IMR-90 (cell line): ENCODE results near the gene CEP85. TPM values are rescaled to one million over a fixed set of nuclear protein-coding genes. Genes with fewer than 3 reads are reported as not detected.

Experiments used
- ATAC-seq: fragments of 200-7000 bp; cut with Tn5 transposase; 2 replicates; pipeline ENCODE4 v1.9.1; 2020; ENCODE audit warnings: low read depth, mild to moderate bottlenecking, moderate library complexity
- BruUV-seq: library from RNA; stranded (reverse); fragments of 400-500 nt; replicated peaks from 2 replicates; lab custom pipeline; 2021; lab: Mats Ljungman, UMichigan
- CTCF ChIA-PET: fragments of 300-600 bp; formaldehyde crosslinking; extraction: SDS; loops from one replicate; lab custom pipeline; 2021; ENCODE audit warnings: antibody characterized with exemption; lab: Yijun Ruan, JAX
- POLR2A ChIA-PET: fragments of 300-600 bp; sonication (Branson Sonifier 250); formaldehyde crosslinking; loops from one replicate; lab custom pipeline; 2022; ENCODE audit warnings: antibody characterized with exemption; ENCODE audit not compliant: unreplicated experiment; lab: Charles Lee
- DNase-seq: peaks from one replicate; pipeline ENCODE4 v3.0.0; 2013
- H2AFZ ChIP-seq: replicated peaks from 2 replicates; pipeline ENCODE3; 2013; ENCODE audit warnings: low read length, mild to moderate bottlenecking; ENCODE audit not compliant: poor library complexity
- H2AK5ac ChIP-seq: 2 replicates; pipeline ENCODE4 v1.6.1; 2013; ENCODE audit warnings: low read depth, low read length, inconsistent platforms
- H2AK9ac ChIP-seq: replicated peaks from 2 replicates; pipeline ENCODE3; 2013; ENCODE audit warnings: mild to moderate bottlenecking, low read depth, low read length, moderate library complexity; ENCODE audit not compliant: poor library complexity
- H2BK120ac ChIP-seq: 2 replicates; pipeline ENCODE4 v1.6.1; 2013; ENCODE audit warnings: low read depth, low read length, inconsistent platforms
- H2BK15ac ChIP-seq: 3 replicates; pipeline ENCODE4 v1.6.1; 2013; ENCODE audit warnings: low read depth, low read length, inconsistent platforms
- H2BK20ac ChIP-seq: 2 replicates; pipeline ENCODE4 v1.6.1; 2013; ENCODE audit warnings: low read depth, mild to moderate bottlenecking, inconsistent platforms, low read length, moderate library complexity
- H2BK5ac ChIP-seq: 2 replicates; pipeline ENCODE4 v1.6.1; 2013; ENCODE audit warnings: mild to moderate bottlenecking, low read depth, low read length, inconsistent platforms; ENCODE audit not compliant: poor library complexity, severe bottlenecking
- H3K14ac ChIP-seq: replicated peaks from 2 replicates; pipeline ENCODE4 v1.6.1; 2013; ENCODE audit warnings: low read depth, low read length, inconsistent platforms
- H3K18ac ChIP-seq: 2 replicates; pipeline ENCODE4 v1.6.1; 2013; ENCODE audit warnings: low read depth, low read length, control low read depth
- H3K23ac ChIP-seq: 2 replicates; pipeline ENCODE4 v1.6.1; 2013; ENCODE audit warnings: low read depth, low read length, inconsistent platforms
- H3K27ac ChIP-seq: 2 replicates; pipeline ENCODE4 v1.5.1; 2013; ENCODE audit warnings: mild to moderate bottlenecking, control low read depth, low read length; ENCODE audit not compliant: insufficient read depth
- H3K27me3 ChIP-seq: 2 replicates; pipeline ENCODE4 v1.6.1; 2013; ENCODE audit warnings: low read length; ENCODE audit not compliant: control insufficient read depth, insufficient read depth
- H3K36me3 ChIP-seq: 2 replicates; pipeline ENCODE4 v1.6.1; 2013; ENCODE audit warnings: low read length, mixed read lengths; ENCODE audit not compliant: control insufficient read depth, insufficient read depth
- H3K4ac ChIP-seq: 2 replicates; pipeline ENCODE4 v1.6.1; 2013; ENCODE audit warnings: low read depth, low read length, inconsistent platforms
- H3K4me1 ChIP-seq: 2 replicates; pipeline ENCODE4 v1.6.1; 2013; ENCODE audit warnings: low read length, mixed read lengths; ENCODE audit not compliant: control insufficient read depth, insufficient read depth
- H3K4me2 ChIP-seq: 2 replicates; pipeline ENCODE4 v1.6.1; 2013; ENCODE audit warnings: low read depth, mild to moderate bottlenecking, control low read depth, low read length, moderate library complexity
- H3K4me3 ChIP-seq: 2 replicates; pipeline ENCODE4 v1.5.1; 2013; ENCODE audit warnings: low read depth, mild to moderate bottlenecking, control low read depth, low read length, moderate library complexity; ENCODE audit not compliant: insufficient read depth
- H3K56ac ChIP-seq: 2 replicates; pipeline ENCODE4 v1.6.1; 2013; ENCODE audit warnings: low read length, inconsistent platforms; ENCODE audit not compliant: insufficient read depth; ENCODE audit errors: extremely low read depth
- H3K79me1 ChIP-seq, 2 experiments: 2 replicates each; pipeline ENCODE4 v1.6.1; 2013; ENCODE audit warnings: low read length in 2 of 2, inconsistent platforms in 1 of 2, low read depth in 1 of 2
- H3K9ac ChIP-seq: 2 replicates; pipeline ENCODE4 v1.6.1; 2013; ENCODE audit warnings: low read depth, low read length, control low read depth
- H3K9me1 ChIP-seq: 2 replicates; pipeline ENCODE4 v1.6.1; 2013; ENCODE audit warnings: low read length, inconsistent platforms; ENCODE audit not compliant: insufficient read depth
- H3K9me3 ChIP-seq: 2 replicates; pipeline ENCODE4 v1.6.1; 2013; ENCODE audit warnings: low read length; ENCODE audit not compliant: control insufficient read depth, insufficient read depth
- H4K20me1 ChIP-seq: 2 replicates; pipeline ENCODE4 v1.6.1; 2013; ENCODE audit warnings: low read length, inconsistent platforms; ENCODE audit not compliant: insufficient read depth
- H4K5ac ChIP-seq: 2 replicates; pipeline ENCODE4 v1.6.1; 2013; ENCODE audit warnings: mild to moderate bottlenecking, low read depth, low read length, control low read depth
- H4K8ac ChIP-seq, 2 experiments: 2 replicates each; pipeline ENCODE4 v1.6.1; 2013; ENCODE audit warnings: low read depth in 2 of 2, low read length in 2 of 2, control low read depth in 1 of 2, inconsistent platforms in 1 of 2
- H4K91ac ChIP-seq: 2 replicates; pipeline ENCODE4 v1.6.1; 2013; ENCODE audit warnings: low read depth, low read length, inconsistent platforms; ENCODE audit not compliant: insufficient read depth
- BHLHE40 ChIP-seq: fragments of 150-350 bp; IDR thresholded peaks from 2 replicates; pipeline ENCODE4 v1.6.1; 2016; ENCODE audit warnings: mild to moderate bottlenecking, low read depth, low read length
- CEBPB ChIP-seq: IDR thresholded peaks from 2 replicates; pipeline ENCODE4 v1.6.1; 2012; ENCODE audit warnings: low read depth, low read length, improper control_type of control experiment
- CHD1 ChIP-seq: IDR thresholded peaks from 2 replicates; pipeline ENCODE4 v1.6.1; 2012; ENCODE audit warnings: low read depth, low read length, improper control_type of control experiment
- CTCF ChIP-seq: conservative IDR thresholded peaks from 2 replicates; pipeline ENCODE4 v1.5.1; 2012; ENCODE audit warnings: mild to moderate bottlenecking, low read depth, low read length, improper control_type of control experiment
- FOS ChIP-seq: fragments of 150-350 bp; IDR thresholded peaks from 2 replicates; pipeline ENCODE4 v1.6.1; 2016; ENCODE audit warnings: low read depth, low read length
- MAFK ChIP-seq: IDR thresholded peaks from 2 replicates; pipeline ENCODE4 v1.6.1; 2012; ENCODE audit warnings: low read depth, low read length, improper control_type of control experiment
- MAZ ChIP-seq: IDR thresholded peaks from 2 replicates; pipeline ENCODE4 v1.6.1; 2012; ENCODE audit warnings: low read depth, mild to moderate bottlenecking, low read length, improper control_type of control experiment, moderate library complexity, borderline replicate concordance
- MXI1 ChIP-seq: IDR thresholded peaks from 2 replicates; pipeline ENCODE4 v1.6.1; 2012; ENCODE audit warnings: low read depth, mild to moderate bottlenecking, low read length, moderate library complexity, borderline replicate concordance
- NFE2L2 ChIP-seq: fragments of 150-350 bp; IDR thresholded peaks from 2 replicates; pipeline ENCODE4 v1.6.1; 2016; ENCODE audit warnings: low read depth, mild to moderate bottlenecking, low read length
- POLR2A ChIP-seq: IDR thresholded peaks from 2 replicates; pipeline ENCODE4 v1.6.1; 2012; ENCODE audit warnings: mild to moderate bottlenecking, low read depth, low read length
- RAD21 ChIP-seq: IDR thresholded peaks from 2 replicates; pipeline ENCODE4 v1.6.1; 2012; ENCODE audit warnings: low read length, improper control_type of control experiment
- RCOR1 ChIP-seq: IDR thresholded peaks from 2 replicates; pipeline ENCODE4 v1.6.1; 2012; ENCODE audit warnings: mild to moderate bottlenecking, low read length, improper control_type of control experiment; ENCODE audit not compliant: insufficient replicate concordance
- RFX5 ChIP-seq: IDR thresholded peaks from 2 replicates; pipeline ENCODE4 v1.8.0; 2012; ENCODE audit warnings: low read depth, mild to moderate bottlenecking, low read length, moderate library complexity
- SMC3 ChIP-seq: fragments of 150-350 bp; IDR thresholded peaks from 2 replicates; pipeline ENCODE4 v1.6.1; 2016; ENCODE audit warnings: low read depth, mild to moderate bottlenecking, antibody characterized with exemption, low read length, moderate library complexity
- USF2 ChIP-seq: fragments of 150-350 bp; IDR thresholded peaks from 2 replicates; pipeline ENCODE4 v1.6.1; 2017; ENCODE audit warnings: mild to moderate bottlenecking, antibody characterized with exemption, low read length, low read depth
- WGBS, 2 experiments: methylation state at CpG; one replicate each; pipeline versions ENCODE4 v1.1.5 to v1.1.7; 2013; ENCODE audit warnings: missing lambda C conversion rate in 2 of 2; ENCODE audit not compliant: insufficient read length in 1 of 2; ENCODE audit errors: extremely low coverage in 2 of 2; 5-methylcytosine and 5-hydroxymethylcytosine counted together
- dilution Hi-C: fragments of 300-500 bp; cut with HindIII; formaldehyde crosslinking; loops from one replicate; pipeline ENCODE4 v1.14.3; 2018; ENCODE audit warnings: low sequenced_read_pairs; ENCODE audit not compliant: unreplicated experiment
- in situ Hi-C: fragments of 300-500 bp; cut with MboI; formaldehyde crosslinking; loops from 3 replicates; pipeline ENCODE4 v1.14.3; 2019; ENCODE audit warnings: low sequenced_read_pairs, inconsistent platforms, mixed read lengths
- intact Hi-C: fragments of 100-400 bp; cut with micrococcal nuclease; formaldehyde crosslinking; loops from 2 replicates; pipeline ENCODE4 v1.10.0; 2022
- polyA plus RNA-seq, 3 experiments: library from polyadenylated mRNA; depleted of rRNA; stranded (reverse); fragments of >200 nt; gene quantifications; 2 replicates each; pipeline ENCODE4 v1.2.3, GENCODE V29; 2012; ENCODE audit warnings: low replicate concordance in 1 of 3
- total RNA-seq: library from RNA; depleted of rRNA; stranded (reverse); fragments of >200 nt; gene quantifications from 2 replicates; pipeline ENCODE4 v1.2.3, GENCODE V29; 2012

The CEP85 gene
- total and polyA plus RNA-seq, 2 of the 4 experiments (the other 2 are of a cell fraction) = 11.5 to 11.8 TPM

GRCh38 chr1:26322042-26322331 is 88.0 kb downstream of the CEP85 start (continued):
- TF ChIP-seq CHD1 (no peak), FOS (no peak), MAZ (no peak), SMC3 (no peak)

- POLR2A ChIA-PET = no interaction called here
- in situ Hi-C loops = no loop called here
- TF ChIP-seq CHD1 (no peak), RAD21 (no peak), SMC3 (no peak), BHLHE40 (no peak), MXI1 (no peak), RCOR1 (no peak), USF2 (no peak), CTCF (no peak), POLR2A (no peak), MAFK (no peak), RFX5 (no peak), CEBPB (no peak), MAZ (no peak), NFE2L2 (no peak)
These were observed 89.4 kb downstream of the CEP85 start for GRCh38 chr1:26323382-26323781.

More at GRCh38 chr1:26323382-26323781, 89.4 kb downstream of the CEP85 start:
- H3K9me3 ChIP-seq = no peaks in the 10 kb centered on the region
- no peaks in the 10 kb centered on the region for H4K20me1 ChIP-seq
- peaks cover 3% of the 10 kb centered on the region for H3K4me1 ChIP-seq
- ATAC-seq = no peak
- no peak for DNase-seq
- no peak overlapping the region for H2AK5ac ChIP-seq
- CTCF ChIA-PET = interaction anchor here (2.8 kb wide), 1 partner anchor 48 kb away, joined by 18 read pairs; no protein-coding TSS in a partner anchor
- no peak overlapping the region for H2AFZ ChIP-seq
- WGBS, 2 experiments = no CpG with 5 or more reads among the region's 2 CpGs
- no peaks in the 10 kb centered on the region for H3K9me1 ChIP-seq
- peaks cover 12% of the 10 kb centered on the region for H3K27me3 ChIP-seq
- no peak overlapping the region for H3K18ac ChIP-seq
- no peak overlapping the region for H3K14ac ChIP-seq
- dilution Hi-C loops = no loop called here
- H3K4me3 ChIP-seq = no peak overlapping the region
- H4K8ac ChIP-seq = no peak overlapping the region
- intact Hi-C loops = no loop called here
- no peak overlapping the region for H2BK15ac ChIP-seq
- no peak overlapping the region for H3K9ac ChIP-seq
- no peak overlapping the region for H3K23ac ChIP-seq
- no peak overlapping the region for H2BK20ac ChIP-seq
- H3K56ac ChIP-seq = no peak overlapping the region
- no peak overlapping the region for H3K4me2 ChIP-seq
- no peak overlapping the region for H3K4ac ChIP-seq
- H3K79me1 ChIP-seq = no peaks in the 10 kb centered on the region
- no peak overlapping the region for H3K27ac ChIP-seq
- no peak overlapping the region for H2BK120ac ChIP-seq
- no peak overlapping the region for H2AK9ac ChIP-seq
- BruUV-seq = no TSS peak
- no peak overlapping the region for H4K5ac ChIP-seq
- no peaks in the 10 kb centered on the region for H3K36me3 ChIP-seq
- no peak overlapping the region for H2BK5ac ChIP-seq
- no peak overlapping the region for H4K91ac ChIP-seq
